Endodermal cell (in vitro differentiated cells): ENCODE data around the gene PGLYRP3. TPM values are rescaled to one million over a fixed set of nuclear protein-coding genes. Genes with fewer than 3 reads are reported as not detected.

Source experiments
- DNase-seq: peaks from one replicate; pipeline ENCODE4 v3.0.0-alpha.2; 2017
- H3K27ac ChIP-seq: 2 replicates; pipeline ENCODE4 v1.5.1; 2013; ENCODE audit warnings: mild to moderate bottlenecking, low read depth, low read length, moderate library complexity
- H3K27me3 ChIP-seq: 2 replicates; pipeline ENCODE4 v1.6.1; 2013; ENCODE audit warnings: mild to moderate bottlenecking, low read length, moderate library complexity; ENCODE audit not compliant: insufficient read depth, control insufficient read depth, poor library complexity, severe bottlenecking
- H3K36me3 ChIP-seq: 2 replicates; pipeline ENCODE4 v1.7.0; 2013; ENCODE audit warnings: mild to moderate bottlenecking, low read length, moderate library complexity; ENCODE audit not compliant: control insufficient read depth, insufficient read depth
- H3K4me1 ChIP-seq: one replicate; pipeline ENCODE4 v1.7.0; 2013; ENCODE audit warnings: low read length; ENCODE audit not compliant: control insufficient read depth, insufficient read depth
- H3K4me3 ChIP-seq: 2 replicates; pipeline ENCODE4 v1.5.1; 2013; ENCODE audit warnings: mild to moderate bottlenecking, low read length, moderate library complexity
- H3K9ac ChIP-seq: 2 replicates; pipeline ENCODE4 v1.6.1; 2013; ENCODE audit warnings: mild to moderate bottlenecking, low read length, moderate library complexity; ENCODE audit not compliant: poor library complexity, severe bottlenecking; ENCODE audit errors: extremely low read depth
- H3K9me3 ChIP-seq: 2 replicates; pipeline ENCODE4 v1.6.1; 2013; ENCODE audit warnings: mild to moderate bottlenecking, low read length, moderate library complexity; ENCODE audit not compliant: control insufficient read depth
- H3K27ac Mint-ChIP-seq: 2 replicates; pipeline ENCODE4 v1.8.0; 2020; ENCODE audit warnings: mixed read lengths
- H3K27me3 Mint-ChIP-seq: 2 replicates; pipeline ENCODE4 v1.8.0; 2021; ENCODE audit warnings: mild to moderate bottlenecking, mixed read lengths; ENCODE audit not compliant: insufficient read depth
- H3K36me3 Mint-ChIP-seq: 2 replicates; pipeline ENCODE4 v1.8.0; 2020; ENCODE audit warnings: low read depth, mixed read lengths
- H3K4me1 Mint-ChIP-seq: 2 replicates; pipeline ENCODE4 v1.8.0; 2020; ENCODE audit warnings: mixed read lengths
- H3K4me3 Mint-ChIP-seq: 2 replicates; pipeline ENCODE4 v1.8.0; 2020; ENCODE audit warnings: mild to moderate bottlenecking, moderate library complexity, mixed read lengths
- H3K9me3 Mint-ChIP-seq: 2 replicates; pipeline ENCODE4 v1.8.0; 2020; ENCODE audit warnings: mild to moderate bottlenecking, mixed read lengths
- CTCF ChIP-seq: fragments of 200-600 bp; sonication (generic); conservative IDR thresholded peaks from 2 replicates; pipeline ENCODE4 v1.5.0; 2021; ENCODE audit warnings: antibody characterized with exemption, mild to moderate bottlenecking
- WGBS, 2 experiments: methylation state at CpG; one replicate each; pipeline versions ENCODE4 v1.1.5 to v1.1.7; 2013; ENCODE audit warnings: missing lambda C conversion rate in 2 of 2, mixed read lengths in 1 of 2; ENCODE audit not compliant: insufficient coverage in 1 of 2, insufficient read length in 1 of 2; 5-methylcytosine and 5-hydroxymethylcytosine counted together
- long read RNA-seq, 4 experiments: library from polyadenylated mRNA in 2 of 4; library from RNA in 1 of 4; library from capped mRNA in 1 of 4; stranded (forward) in 3 of 4; unstranded in 1 of 4; transcript quantifications; one replicate each; pipeline ENCODE4 v2.0.0, GENCODE V29; 2020 to 2021; ENCODE audit warnings: inconsistent platforms in 1 of 4
- polyA plus RNA-seq, 2 experiments: library from polyadenylated mRNA; stranded (reverse); fragments of 50-300 nt; gene quantifications; one replicate each; pipeline ENCODE4 v1.2.3, GENCODE V29; 2013
- total RNA-seq, 2 donors: library from RNA; stranded (reverse); fragmentation: NEBNext Ultra II Directional in 1 of 2; extraction: Animal tissue kit (Norgen Biotek cat#: 25700) in 1 of 2; gene quantifications; 2 replicates in 1 of 2; 3 replicates in 1 of 2; pipeline ENCODE4 v1.2.1, GENCODE V29; 2021

PGLYRP3 gene
- total RNA-seq: not detected
- polyA plus RNA-seq (2013, experiment 1 of 2): not detected
- not detected for polyA plus RNA-seq (2013, experiment 2 of 2)
- long read RNA-seq, experiment 1: 0 reads
- long read RNA-seq, experiment 2: 0 reads
- long read RNA-seq, experiment 3: 0 reads
- long read RNA-seq, experiment 4: 0 reads

GRCh38 chr1:153312570-153313186, at the start of gene PGLYRP3:
Gene PGLYRP3 (minus strand): TSS chr1:153312952. CDS start chr1:153310665, 2,287 bp downstream.
- no peaks in the 10 kb centered on the region for H3K36me3 Mint-ChIP-seq
- H3K9me3 Mint-ChIP-seq: peaks cover 12% of the 10 kb centered on the region
- 83% methylated on average over 4 of the region's 4 CpGs; no CpG with 5 or more reads in 1 of the 2 experiments for WGBS, 2 experiments
- H3K27me3 Mint-ChIP-seq: peaks cover 11% of the 10 kb centered on the region
- Histone ChIP-seq H3K27me3 (no peaks in the 10 kb centered on the region), H3K27ac (no peak within 1 kb of the TSS), H3K4me3 (no peak within 1 kb of the TSS), H3K4me1 (peaks cover 5% of the 10 kb centered on the region), H3K9ac (no peak within 1 kb of the TSS), H3K36me3 (no peaks in the 10 kb centered on the region), H3K9me3 (no peaks in the 10 kb centered on the region)
- peak; percentile 76 for DNase-seq
- TF ChIP-seq CTCF: peak; percentile 55
- H3K4me3 Mint-ChIP-seq: no peak within 1 kb of the TSS
- H3K4me1 Mint-ChIP-seq: peaks cover 2% of the 10 kb centered on the region
- no peak within 1 kb of the TSS for H3K27ac Mint-ChIP-seq

GRCh38 chr1:153362187-153362775, 49.5 kb upstream of the PGLYRP3 start:
- no peak for TF ChIP-seq CTCF
- no peaks in the 10 kb centered on the region for H3K27me3 ChIP-seq
- no peaks in the 10 kb centered on the region for H3K36me3 ChIP-seq
- H3K27ac ChIP-seq: no peak overlapping the region
- no peak overlapping the region for H3K27ac Mint-ChIP-seq
- no peak overlapping the region for H3K4me3 ChIP-seq
- no peaks in the 10 kb centered on the region for H3K4me1 Mint-ChIP-seq
- no peaks in the 10 kb centered on the region for H3K9me3 Mint-ChIP-seq
- peak; percentile 20 for DNase-seq
- 87% methylated on average over 2 to 3 of the region's 3 CpGs for WGBS, 2 experiments
- no peak overlapping the region for H3K9ac ChIP-seq
- H3K27me3 Mint-ChIP-seq: peaks cover 7% of the 10 kb centered on the region
- no peaks in the 10 kb centered on the region for H3K4me1 ChIP-seq
- H3K4me3 Mint-ChIP-seq: no peak overlapping the region
- no peaks in the 10 kb centered on the region for H3K36me3 Mint-ChIP-seq
- no peaks in the 10 kb centered on the region for H3K9me3 ChIP-seq

DNA sequence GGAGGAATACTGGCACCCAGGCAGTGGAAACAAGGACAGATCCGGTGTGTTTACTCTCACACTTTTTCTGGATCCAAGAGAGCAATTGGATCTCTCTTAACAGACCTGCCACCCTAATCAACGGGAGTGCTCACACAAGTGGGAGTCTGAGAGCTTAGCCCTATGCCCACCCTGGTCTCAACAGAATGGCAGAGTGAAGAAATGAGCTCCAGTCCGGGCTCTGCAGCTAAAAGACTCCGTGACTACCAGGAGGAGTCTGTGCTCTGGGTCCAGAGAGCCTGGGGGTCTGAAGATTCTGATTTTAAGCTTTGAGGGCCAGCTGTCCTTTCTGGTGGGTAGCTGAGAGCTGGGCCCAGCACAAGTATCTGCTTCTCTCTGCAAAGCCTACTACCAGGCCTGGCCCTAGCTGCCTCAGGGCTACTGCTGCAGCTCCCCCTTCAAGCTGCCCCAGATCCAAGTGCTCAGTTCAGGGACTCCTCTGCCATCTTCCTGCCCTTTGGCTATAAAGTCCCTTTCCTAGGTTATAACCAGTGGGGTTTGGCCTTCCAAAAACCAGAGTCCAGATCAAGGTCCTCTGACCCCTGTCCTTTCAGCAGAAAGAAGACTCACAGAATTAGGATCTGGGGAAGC, 48.8 kb upstream of the PGLYRP3 start:
- Mint-ChIP-seq H3K36me3 (no peaks in the 10 kb centered on the region), H3K4me3 (no peak overlapping the region), H3K9me3 (no peaks in the 10 kb centered on the region), H3K4me1 (no peaks in the 10 kb centered on the region), H3K27me3 (peaks cover 7% of the 10 kb centered on the region), H3K27ac (no peak overlapping the region)
- H3K4me1 ChIP-seq: no peaks in the 10 kb centered on the region
- no peaks in the 10 kb centered on the region for H3K27me3 ChIP-seq
- no peak overlapping the region for H3K27ac ChIP-seq
- no peak for TF ChIP-seq CTCF
- H3K4me3 ChIP-seq: no peak overlapping the region
- DNase-seq: peak; percentile 13
- H3K9ac ChIP-seq: no peak overlapping the region
- no peaks in the 10 kb centered on the region for H3K9me3 ChIP-seq
- no peaks in the 10 kb centered on the region for H3K36me3 ChIP-seq
- WGBS, 2 experiments: 89 to 90% methylated on average over 2 to 4 of the region's 4 CpGs
